ENCODE measurements around the gene CAD.
A peak's percentile ranks its signal among the peaks of the same experiment; 100 is the strongest.
"Not testable (repeated sequence)": the region's sequence is repeated elsewhere in the genome, so short reads cannot be mapped to it uniquely, and the experiment has no call there.

Gene CAD

DNA sequence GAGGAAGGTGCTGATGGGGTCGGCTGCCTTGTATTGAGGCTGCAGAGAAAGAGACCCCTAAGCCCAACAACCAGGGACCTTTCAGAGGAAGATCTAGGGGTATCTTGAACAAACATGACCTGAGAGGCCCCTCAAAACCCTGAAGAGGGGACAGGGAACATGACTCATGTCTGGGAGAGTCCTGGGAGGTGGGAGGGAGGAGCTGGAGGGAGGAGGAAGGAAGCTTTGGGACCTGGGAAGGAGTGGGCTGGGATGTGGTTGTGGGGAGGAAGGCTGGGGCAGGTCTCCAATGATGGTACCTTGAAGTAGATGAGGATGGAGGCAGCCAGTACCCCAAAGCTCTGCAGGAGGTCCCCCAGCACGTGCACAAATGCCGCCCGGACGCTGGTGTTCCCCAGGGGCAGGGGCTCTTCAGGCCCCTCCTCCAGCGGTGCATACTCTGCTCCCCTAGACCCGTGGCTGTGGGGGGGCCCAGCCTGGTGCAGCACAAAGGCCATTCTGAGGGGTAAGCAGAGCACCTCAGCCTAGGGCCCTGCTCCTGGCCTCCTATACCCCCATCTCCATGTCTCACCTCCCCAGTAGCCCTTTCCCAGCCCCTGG lies 39.8 kb downstream of the CAD start:
- no peak for DNase-seq (ENCODE audit: low spot score)

DNA sequence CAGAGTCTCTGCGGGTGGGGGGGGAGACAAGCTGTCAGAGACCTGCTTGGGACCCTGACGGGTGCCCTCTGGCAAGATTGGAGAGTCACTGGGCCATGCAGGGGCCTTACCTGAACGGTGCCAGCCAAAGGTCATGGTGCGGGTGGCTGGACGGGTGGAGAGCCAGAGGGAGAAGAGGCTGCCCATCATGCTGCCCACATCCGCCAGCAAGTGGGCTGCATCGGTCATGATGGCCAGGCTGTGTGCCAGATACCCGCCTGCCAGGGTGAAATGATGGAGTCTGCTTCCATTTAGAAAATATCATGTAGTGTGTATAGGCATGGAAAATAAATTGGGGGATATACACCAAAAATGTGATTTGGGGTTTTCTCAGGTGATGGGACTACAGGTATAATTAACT lies 40.9 kb downstream of the CAD start:
- DNase-seq (ENCODE audit: low spot score): no peak

DNA sequence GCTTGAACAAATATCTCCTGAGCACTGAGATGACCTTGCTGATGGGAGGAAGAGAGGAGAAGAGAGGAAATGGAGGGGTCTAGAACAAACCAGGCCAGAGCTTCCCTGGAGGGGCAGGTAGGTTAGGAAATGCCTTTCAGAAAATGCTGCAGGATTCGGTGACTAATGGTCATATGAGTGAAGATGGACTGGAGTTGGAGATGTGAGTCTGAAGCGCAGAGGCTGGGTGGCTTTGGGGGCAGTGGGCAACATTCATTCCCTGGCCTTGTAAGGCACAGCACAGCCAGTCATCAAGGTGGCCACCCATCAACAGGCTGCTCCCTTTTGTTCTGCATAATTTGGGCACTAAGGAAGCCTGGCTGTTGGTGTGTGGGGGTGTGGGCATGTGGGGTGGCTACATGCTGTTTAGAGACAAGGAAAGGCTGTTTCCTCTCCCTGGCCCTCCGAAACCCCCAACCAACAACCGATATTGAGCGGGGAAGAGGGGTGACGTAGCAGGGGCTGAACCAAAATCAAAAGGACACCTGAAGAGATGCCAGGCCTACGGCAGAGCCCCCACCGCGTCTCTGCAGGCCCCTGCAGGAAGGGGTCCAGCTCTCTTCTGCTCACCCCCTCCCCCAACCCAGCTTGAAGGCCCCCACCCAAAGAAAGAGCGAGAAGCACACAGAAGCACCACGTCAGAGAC lies 44.2 kb downstream of the CAD start:
- no peak for DNase-seq (ENCODE audit: low spot score)

DNA sequence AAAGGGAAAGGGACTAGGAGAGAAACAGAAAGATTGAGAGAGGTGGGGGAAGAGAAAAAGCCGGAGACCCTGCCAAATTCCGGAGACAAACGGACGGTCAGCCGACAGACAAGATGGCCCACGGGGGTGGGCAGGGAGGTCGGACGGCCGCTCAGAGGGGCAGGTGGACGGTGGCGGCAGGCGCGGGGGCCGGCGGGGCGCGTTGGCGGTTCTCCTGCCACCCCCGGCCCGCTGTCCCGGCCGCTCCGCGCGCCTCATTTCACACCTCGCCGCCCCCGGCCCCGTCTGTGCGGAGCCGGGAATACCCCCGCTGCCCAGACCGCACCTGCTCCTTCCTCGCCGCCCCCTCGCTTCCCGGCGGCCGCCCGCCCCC lies 44.7 kb downstream of the CAD start:
- no peak for DNase-seq (ENCODE audit: low spot score)

DNA sequence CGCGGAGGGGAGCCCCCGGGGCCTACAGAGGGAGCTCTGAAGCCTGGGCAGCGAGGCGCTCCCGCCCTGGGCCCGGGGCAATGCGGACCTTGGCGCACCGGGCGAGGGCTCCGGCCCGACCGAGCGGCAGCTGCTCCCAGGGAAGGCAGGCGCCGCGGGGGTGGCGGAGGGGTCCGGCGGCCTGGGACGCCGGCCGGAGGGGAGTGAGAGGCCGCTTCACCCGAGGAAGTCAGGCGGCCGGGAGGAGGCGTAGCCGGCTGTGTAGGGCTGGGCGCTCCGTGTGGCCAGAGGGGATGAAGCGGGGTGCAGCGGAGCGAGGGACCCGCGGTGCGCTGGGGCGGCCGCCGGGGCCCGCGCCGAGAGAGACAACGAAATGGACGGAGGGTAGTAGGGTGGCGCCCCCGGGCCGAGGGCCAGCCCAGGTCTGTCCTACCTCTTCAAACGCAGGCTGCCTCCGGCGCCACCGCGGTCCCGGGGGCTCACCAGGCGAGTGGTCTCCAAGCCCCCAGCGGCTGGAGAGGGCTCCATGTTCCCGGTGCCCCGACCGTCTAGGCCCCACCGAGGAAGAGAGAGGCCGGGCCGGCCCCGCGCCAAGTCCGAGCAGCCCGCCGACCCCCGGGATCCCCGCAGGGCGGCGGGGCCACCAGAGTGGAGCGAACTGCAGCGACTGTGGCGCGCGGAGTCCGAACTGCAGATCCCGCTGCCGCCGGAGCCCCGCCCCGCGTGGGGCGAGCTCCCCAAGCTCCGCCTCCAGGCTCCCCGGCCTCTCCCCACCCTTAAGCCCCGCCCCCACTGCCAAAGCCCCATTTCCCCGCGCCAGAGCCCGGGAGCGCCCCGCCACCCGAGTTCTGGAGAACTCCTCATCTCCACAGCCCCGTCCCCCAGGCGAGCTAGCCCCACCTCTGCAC lies 45.5 kb downstream of the CAD start, which contains the start of gene SLC30A3:
Gene SLC30A3, minus strand, starts transcription at position 669 of the 908 bp plus-strand sequence. Its CDS starts 141 bp downstream, at position 528.
- DNase-seq (ENCODE audit: low spot score): peak; percentile 76

DNA sequence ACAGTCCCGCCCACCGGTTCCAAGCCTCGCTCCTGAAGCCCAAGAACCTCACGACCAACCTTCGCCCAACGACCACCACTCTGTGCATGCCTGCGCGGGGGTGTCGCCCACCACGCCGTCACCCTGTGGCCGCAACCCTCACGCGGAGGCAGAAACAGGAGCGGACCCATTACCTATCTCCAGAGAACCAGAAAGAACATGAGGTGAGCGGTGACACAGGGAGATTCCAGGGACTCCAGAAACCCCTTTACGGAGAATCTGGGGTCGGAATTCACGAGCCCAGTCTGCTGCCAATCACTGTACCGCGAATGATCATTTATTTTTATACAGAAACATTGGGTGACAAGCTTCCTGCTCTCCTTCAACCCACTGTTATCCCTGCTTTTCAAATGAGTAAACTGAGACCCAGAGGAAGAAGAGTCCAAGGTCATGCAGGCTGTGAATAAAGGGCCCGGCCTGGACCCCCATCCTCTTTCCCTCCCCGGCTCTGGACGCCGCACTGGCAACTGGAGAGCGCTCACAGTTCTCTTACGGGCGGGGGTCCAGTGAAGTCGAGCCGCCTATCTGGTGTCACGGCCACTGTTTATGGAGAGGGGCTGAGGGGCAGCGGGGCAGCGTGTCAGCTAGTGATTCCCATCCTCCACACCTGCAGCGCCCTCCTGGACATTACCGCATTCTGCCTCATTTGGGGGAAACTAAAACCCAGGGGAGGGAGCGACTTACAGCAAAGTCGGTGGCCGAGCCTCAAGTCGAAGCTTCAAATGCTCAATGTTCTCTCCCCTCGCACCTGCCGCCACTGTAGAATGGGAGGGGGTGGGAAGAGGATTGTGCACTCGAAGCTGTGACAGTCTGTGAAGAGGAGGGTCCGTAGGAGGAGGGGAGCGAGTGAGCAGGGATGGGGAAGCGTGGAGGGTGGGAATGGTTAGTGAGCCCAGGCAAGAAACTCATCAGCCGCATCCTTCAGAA lies 46.4 kb downstream of the CAD start:
- no peak for DNase-seq (ENCODE audit: low spot score)

DNA sequence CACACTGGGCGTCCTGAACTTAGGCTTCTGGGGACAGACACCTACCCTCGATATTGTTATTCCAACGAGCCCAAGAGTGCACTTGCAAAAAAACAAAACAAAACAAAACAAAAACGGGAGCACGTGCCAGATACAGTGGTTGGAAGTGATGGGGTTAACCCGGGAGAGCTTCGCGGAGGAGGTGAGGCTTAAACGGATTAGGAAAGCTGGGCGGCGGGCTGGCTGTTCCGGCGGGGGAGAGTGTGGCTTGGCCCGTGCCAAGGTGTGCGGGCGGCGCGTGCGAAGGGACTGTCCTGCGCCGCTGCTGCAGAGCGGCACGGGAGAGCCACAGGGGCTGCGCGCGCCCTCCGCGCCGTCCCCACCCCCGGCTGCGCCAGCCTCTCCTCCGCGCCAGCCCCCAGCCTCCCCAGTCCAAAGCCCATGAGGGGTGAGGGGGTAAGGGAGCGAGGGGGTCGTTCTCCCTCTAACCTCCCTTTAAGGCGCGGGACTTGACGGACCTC lies 47.1 kb downstream of the CAD start:
- no peak for DNase-seq (ENCODE audit: low spot score)

DNA sequence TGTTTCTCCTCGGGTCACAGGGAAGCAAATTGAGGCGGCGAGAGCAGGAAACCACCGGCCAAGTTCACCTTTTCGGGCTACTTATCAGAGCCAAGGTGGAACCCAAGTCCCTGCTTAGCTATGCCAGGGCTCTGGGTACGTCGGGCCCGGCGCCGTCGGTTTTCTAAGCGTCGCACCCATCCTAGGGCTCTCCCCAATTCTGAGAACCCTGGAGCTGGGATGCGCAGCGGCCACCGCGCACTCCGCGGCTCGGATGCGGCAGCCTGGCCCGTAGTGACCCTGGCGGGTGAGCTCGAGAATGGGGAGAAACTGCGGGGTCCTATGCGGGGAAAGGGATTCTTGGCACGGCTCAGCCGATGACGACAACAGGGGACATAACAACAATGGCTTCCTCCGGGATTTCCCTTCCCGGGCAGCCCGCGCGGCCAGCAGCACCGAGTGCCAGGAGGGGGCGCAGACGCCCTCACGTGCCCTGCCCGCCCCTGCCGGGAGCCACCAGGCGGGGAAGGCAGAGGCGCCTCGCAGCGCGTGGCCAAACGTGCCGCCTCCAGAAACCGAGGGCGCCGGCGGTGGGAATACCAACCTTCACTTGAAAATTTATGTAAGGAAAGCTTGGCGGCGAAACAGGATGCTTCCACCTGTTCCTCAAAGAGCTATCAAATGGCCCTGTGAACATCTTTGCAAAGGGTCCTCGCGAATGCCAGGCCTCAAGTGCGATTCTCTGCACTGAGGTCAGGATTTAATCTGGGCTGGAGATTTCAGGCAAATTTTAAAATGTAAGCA lies 47.8 kb downstream of the CAD start:
- peak; percentile 30 for DNase-seq (ENCODE audit: low spot score)

DNA sequence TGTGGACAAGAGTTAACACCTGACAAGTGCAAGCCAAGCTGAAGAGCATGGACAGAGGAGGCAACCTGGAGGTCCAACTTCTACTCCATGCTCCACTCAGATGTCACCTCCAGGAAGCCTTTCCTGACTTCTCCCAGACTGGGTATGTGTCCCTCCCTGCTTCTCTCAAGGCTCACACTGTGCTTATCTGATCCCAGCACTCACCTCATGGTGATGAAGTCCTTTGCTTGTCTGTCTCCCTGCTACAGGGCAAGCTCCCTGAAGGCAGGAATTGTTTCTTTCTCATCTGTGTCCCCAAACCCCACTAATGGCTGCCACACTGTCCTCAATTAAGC lies 48.3 kb downstream of the CAD start:
- no peak for DNase-seq (ENCODE audit: low spot score)

DNA sequence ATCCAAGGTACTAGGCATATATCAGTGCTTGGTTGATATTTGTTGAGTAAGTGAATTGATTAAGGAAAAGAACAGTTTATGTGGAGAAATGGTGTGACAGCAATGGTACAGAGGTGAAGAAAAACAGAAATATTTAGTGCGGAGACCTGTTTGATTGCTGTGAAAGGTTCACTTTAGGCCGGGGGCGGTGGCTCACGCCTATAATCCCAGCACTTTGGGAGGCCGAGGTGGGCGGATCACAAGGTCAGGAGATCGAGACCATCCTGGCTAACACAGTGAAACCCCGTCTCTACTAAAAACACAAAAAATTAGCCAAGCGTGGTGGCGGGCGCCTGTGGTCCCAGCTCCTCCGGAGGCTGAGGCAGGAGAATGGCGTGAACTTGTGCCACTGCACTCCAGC lies 51.1 kb downstream of the CAD start:
- not testable (repeated sequence) for DNase-seq (ENCODE audit: low spot score)

DNA sequence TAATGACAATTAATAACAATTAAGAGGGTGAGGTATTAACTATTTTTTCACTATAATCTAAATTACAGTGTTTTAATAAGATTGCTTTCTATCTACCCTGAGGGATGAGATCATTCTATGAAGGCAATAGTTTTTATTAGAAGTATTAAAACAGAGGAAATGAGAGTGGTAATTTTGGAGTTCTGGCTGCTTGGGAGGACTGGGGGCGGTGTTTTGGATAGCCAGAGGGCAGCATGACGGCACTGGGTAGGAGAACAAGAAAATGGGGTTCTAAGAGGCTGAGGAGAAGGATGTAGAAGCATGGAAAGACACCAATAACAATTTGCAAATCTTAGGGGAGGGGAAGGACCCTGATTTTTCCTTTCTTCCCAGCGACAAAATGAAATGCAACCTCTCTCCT lies 53.0 kb downstream of the CAD start:
- DNase-seq (ENCODE audit: low spot score): no peak

DNA sequence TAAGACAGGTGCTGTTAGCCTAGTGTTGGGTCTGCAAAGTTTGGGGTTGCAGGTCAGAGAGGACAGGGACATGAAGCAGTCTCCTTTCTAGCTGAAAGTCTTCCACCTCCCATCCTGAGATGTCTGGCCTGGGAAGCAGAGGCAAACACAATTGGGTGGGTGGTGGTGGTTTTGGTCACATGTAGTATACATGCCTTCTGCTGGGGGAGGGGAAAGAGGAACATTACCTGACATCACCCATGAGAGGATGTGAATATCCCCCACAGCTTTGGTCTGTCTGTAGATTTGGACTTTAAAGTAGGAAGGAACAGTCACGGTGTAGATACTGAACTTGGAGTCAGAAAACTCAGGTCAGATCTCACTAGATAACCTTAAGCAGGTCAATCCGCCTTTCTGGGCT lies 53.5 kb downstream of the CAD start:
- no peak for DNase-seq (ENCODE audit: low spot score)

DNA sequence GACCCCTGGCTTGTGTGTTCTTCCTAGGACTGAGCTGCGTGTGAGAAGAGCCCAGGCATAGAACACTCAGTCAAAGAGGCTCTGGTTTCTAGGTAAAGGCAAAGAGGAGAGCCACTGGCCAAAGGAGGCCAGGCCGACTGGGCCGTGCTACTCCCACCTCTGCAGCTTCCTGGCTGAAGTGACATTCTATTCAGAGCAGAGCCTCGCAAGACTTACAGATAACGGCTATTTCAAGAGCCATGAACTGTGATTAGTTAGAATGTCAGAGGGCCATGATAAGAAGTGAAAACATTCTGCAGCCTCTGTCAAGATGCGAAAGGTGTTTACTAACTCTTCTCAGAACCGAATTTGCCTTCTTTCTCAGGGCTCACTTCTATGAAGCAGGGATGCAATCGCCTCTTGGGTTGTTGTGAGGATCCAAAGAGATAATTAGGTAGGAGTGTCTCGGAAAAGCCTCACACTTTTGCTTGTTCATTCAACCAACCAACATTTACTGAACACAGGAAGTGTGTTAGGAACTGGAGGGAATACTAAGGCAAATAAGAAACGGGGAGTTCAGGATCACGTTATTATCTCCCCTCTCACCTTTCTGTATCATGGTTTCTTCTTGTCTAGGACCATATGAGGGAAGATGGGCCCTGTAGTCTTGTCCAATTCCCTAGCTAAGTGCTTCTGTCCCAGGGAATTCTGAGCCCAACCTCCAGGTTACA lies 54.6 kb downstream of the CAD start:
- no peak for DNase-seq (ENCODE audit: low spot score)

DNA sequence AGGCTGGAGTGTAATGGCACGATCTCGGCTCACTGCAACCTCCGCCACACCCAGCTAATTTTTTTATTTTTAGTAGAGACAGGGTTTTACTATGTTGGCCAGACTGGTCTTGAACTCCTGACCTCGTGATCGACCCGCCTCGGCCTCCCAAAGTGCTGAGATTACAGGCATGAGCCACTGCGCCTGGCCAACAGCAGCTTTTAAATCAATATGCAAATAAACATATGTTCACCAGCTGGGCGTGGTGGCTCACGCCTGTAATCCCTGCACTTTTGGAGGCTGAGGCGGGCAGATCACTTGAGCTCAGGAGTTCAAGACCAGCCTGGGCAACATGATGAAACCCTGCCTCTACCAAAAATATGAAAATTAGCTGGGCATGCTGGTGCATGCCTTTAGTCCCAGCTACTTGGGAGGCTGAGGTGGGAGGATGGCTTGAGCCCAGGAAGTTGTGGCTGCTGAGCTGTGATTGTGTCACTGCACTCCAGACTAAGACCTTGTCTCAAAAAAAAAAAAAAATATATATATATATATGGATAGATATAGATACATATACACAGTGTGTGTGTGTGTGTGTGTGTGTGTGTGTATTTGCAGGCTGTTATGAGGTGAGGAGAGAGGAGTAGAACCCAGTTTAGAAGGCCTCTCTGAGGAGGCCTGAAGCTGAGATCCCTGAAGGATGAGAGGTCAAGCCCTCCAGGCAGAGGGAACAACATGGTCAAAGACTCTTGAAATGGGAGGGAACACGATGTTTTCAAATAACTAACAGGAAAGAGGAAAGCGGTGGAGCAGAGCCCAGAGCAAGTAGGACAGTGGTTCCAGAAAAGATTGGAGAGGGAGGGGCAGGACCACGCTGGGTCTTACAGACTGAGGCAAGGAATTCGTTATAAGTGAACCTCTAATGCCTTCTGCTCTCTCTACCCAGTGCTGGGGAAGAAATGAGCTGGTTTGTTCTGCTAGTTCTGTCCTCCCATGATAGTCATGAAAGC lies 55.7 kb downstream of the CAD start:
- not testable (repeated sequence) for DNase-seq (ENCODE audit: low spot score)

DNA sequence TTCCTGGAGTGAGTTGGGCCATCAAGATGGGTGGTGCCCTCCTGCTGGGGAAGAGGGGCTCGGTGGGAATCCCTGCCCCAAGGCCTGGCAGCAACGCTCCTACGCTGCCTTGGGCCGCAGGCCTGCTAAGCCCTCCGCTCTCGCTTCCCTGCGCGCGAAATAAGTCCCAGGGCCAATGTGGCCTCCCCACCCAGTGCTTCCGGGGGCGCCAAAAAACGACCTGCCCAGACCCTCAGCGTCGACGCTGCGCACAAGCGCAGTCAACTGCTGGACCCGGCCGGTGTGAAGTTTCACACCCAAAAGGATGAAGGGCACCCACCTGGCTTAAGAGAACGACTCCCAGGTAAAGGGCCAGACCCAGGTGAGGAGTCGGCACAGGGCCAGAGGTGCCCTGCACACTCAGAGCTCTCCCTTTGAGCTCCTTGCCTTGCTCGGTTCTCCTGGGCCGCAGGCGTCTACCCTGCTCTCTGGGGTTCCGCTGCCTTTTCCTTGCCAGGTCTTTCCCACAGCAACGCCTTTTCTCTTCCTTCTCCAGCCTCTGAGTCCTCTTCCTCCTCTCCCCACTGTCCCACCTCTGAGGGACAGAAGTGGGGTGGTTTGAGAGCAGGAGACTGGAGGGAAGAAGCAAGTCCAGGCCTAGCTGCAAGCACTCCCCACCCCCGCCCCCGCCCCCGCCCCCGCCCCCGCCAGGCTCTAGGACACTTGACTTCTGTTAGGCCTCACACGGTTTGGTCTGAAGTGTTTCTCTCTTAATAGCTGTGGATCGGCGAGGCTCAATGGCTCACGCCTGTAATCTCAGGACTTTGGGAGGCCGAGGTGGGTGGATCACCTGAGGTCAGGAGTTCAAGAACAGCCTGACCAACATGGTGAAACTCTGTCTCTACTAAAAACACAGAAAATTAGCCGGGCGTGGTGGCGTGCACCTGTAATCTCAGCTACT lies 58.3 kb downstream of the CAD start, which contains the start of gene DNAJC5G:
Gene DNAJC5G, plus strand, starts transcription at position 223 of the 940 bp plus-strand sequence. CDS start 1,296 bp downstream, outside the sequence.
- no peak for DNase-seq (ENCODE audit: low spot score)

DNA sequence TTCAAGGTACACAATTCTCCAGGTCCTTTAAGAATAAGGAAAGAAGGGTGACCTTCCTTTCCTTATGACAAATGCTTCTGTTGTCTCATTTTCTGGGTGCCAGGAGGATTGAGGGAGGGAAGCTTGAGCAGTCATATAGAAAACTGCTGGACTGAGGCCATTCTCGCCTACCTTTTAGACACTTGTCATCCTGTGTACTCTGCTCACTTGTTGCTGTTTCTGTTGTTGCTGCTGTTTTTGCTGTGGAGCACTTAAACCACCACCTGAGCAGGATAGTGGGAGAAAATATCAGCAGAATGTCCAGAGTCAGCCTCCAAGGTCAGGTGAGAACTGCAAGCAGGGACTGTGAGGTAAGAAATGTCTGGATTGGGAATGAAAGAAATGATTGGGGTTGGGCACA lies 60.8 kb downstream of the CAD start:
- DNase-seq (ENCODE audit: low spot score): no peak

DNA sequence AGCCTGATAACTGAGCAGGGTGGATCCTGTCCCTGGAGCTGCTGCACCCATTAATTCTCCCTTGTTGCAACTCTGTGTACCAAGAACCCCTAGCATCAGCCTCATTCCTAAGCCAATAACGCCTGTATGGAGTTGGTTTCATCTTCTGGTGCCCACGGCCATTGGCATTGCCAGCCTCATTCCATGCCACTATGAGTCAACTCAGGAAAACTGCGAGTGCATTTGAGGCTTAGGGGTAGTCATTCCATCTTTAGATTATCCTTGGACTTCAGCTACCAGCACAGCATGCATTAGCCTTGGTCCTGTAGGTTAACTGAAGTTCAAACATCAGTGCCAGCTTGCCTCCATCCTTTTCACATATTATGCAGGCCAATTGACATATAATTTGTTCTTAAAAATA lies 63.7 kb downstream of the CAD start:
- DNase-seq (ENCODE audit: low spot score): no peak

DNA sequence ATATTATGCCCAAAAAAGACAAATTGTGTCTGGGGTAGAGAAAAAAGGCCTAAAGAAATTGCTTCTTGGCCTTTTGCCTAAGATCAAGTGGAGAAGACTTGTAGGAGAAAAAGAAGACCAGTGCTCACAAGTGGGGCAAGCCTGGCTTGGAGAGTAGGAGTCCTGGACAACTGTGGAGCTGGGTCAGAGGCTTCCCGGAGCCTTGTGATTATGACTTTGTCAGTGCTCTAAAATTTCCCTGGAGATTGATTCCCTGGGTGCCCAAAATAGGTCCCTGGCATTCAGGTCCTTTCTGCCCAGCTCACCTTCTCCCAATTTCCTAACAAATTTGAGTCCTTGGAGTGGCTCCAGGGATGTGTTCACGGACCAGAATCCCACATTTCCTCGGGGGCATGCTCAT lies 64.3 kb downstream of the CAD start:
- DNase-seq (ENCODE audit: low spot score): no peak
